ENCODE measurements around the gene UBE3B. TPM values are rescaled to one million over a fixed set of nuclear protein-coding genes. Genes with fewer than 3 reads are reported as not detected.

The UBE3B gene
- total RNA-seq, 1 experiment from 2014 or later = 29.3 TPM

DNA sequence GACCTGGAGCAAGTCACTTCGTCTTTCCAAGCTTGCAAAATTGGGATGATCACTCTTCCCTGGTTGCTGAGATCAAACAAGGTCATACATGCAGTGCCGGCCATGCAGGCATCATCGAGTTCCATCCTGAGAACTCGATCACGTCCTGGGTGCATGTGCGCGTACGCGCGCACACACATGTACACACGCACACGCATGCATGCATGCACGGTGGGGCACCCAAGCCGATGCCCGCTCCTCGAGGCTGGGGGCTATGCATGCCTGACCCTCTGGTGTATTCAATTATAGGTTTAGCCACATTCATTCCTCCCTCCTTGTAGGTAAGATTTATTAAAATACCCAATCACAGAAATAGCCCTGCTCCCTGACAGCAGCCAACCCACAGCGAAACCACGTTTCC, 69.9 kb downstream of the UBE3B start:
- Mint-ChIP-seq H3K36me3 (no peaks in the 10 kb centered on the region), H3K27me3 (ENCODE audit: low read depth) (no peaks in the 10 kb centered on the region; the same call in 1 of the 2 replicates), H3K4me3 (no peak overlapping the region), H3K27ac (no peak overlapping the region), H3K4me1 (no peaks in the 10 kb centered on the region), H3K9me3 (no peaks in the 10 kb centered on the region)
- no peak for DNase-seq (ENCODE audit: low spot score)
- ATAC-seq = no peak
- TF ChIP-seq, protein P1, sequence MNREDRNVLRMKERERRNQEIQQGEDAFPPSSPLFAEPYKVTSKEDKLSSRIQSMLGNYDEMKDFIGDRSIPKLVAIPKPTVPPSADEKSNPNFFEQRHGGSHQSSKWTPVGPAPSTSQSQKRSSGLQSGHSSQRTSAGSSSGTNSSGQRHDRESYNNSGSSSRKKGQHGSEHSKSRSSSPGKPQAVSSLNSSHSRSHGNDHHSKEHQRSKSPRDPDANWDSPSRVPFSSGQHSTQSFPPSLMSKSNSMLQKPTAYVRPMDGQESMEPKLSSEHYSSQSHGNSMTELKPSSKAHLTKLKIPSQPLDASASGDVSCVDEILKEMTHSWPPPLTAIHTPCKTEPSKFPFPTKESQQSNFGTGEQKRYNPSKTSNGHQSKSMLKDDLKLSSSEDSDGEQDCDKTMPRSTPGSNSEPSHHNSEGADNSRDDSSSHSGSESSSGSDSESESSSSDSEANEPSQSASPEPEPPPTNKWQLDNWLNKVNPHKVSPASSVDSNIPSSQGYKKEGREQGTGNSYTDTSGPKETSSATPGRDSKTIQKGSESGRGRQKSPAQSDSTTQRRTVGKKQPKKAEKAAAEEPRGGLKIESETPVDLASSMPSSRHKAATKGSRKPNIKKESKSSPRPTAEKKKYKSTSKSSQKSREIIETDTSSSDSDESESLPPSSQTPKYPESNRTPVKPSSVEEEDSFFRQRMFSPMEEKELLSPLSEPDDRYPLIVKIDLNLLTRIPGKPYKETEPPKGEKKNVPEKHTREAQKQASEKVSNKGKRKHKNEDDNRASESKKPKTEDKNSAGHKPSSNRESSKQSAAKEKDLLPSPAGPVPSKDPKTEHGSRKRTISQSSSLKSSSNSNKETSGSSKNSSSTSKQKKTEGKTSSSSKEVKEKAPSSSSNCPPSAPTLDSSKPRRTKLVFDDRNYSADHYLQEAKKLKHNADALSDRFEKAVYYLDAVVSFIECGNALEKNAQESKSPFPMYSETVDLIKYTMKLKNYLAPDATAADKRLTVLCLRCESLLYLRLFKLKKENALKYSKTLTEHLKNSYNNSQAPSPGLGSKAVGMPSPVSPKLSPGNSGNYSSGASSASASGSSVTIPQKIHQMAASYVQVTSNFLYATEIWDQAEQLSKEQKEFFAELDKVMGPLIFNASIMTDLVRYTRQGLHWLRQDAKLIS (CRISPR knock-in tag; IDR thresholded peaks at IDR 0.05; ENCODE audit: borderline replicate concordance) = no peak
- TF ChIP-seq, protein P2, sequence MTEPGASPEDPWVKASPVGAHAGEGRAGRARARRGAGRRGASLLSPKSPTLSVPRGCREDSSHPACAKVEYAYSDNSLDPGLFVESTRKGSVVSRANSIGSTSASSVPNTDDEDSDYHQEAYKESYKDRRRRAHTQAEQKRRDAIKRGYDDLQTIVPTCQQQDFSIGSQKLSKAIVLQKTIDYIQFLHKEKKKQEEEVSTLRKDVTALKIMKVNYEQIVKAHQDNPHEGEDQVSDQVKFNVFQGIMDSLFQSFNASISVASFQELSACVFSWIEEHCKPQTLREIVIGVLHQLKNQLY (CRISPR knock-in tag; IDR thresholded peaks at IDR 0.05) = no peak
- TF ChIP-seq PRRX2 (CRISPR knock-in tag; IDR thresholded peaks at IDR 0.05) = no peak
- TF ChIP-seq, protein P3, sequence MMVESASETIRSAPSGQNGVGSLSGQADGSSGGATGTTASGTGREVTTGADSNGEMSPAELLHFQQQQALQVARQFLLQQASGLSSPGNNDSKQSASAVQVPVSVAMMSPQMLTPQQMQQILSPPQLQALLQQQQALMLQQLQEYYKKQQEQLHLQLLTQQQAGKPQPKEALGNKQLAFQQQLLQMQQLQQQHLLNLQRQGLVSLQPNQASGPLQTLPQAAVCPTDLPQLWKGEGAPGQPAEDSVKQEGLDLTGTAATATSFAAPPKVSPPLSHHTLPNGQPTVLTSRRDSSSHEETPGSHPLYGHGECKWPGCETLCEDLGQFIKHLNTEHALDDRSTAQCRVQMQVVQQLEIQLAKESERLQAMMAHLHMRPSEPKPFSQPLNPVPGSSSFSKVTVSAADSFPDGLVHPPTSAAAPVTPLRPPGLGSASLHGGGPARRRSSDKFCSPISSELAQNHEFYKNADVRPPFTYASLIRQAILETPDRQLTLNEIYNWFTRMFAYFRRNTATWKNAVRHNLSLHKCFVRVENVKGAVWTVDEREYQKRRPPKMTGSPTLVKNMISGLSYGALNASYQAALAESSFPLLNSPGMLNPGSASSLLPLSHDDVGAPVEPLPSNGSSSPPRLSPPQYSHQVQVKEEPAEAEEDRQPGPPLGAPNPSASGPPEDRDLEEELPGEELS (CRISPR knock-in tag; IDR thresholded peaks at IDR 0.05) = no peak
- POLR2A ChIA-PET = no interaction called here
- CTCF ChIA-PET = no interaction called here

DNA sequence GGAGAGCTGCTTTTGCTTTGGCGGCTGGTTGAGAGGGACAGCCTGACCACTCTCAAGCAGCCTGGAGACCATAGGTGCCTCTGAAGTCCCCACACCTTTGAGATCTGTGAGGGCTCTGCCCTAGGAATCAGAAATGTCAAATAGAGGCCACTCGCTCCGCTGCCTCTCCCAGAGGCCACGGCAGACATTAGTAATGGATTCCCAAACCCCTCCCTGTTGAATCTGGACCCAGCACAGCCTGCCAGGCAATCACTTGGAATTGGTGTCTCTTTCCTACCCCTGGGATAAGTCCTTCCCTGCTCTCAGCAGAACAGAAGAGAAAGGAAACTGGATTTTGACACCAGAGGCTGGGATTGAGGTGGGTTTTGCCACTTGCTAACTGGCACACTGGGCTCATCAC, 70.8 kb downstream of the UBE3B start:
- POLR2A ChIA-PET = no interaction called here
- no peaks in the 10 kb centered on the region for H3K9me3 Mint-ChIP-seq
- no peak for DNase-seq (ENCODE audit: low spot score)
- H3K27me3 Mint-ChIP-seq (ENCODE audit: low read depth) = no peaks in the 10 kb centered on the region; the same call in 1 of the 2 replicates
- no peak for ATAC-seq
- TF ChIP-seq NFATC4 (CRISPR knock-in tag; IDR thresholded peaks at IDR 0.05) (no peak), PRRX2 (CRISPR knock-in tag; IDR thresholded peaks at IDR 0.05) (no peak), NR2C2 (CRISPR knock-in tag; IDR thresholded peaks at IDR 0.05) (no peak), CBFB (CRISPR knock-in tag; IDR thresholded peaks at IDR 0.05; ENCODE audit: low read depth) (no peak), TEAD4 (CRISPR knock-in tag; IDR thresholded peaks at IDR 0.05) (no peak), ZNF317 (CRISPR knock-in tag; IDR thresholded peaks at IDR 0.05; ENCODE audit: borderline replicate concordance, low read depth) (no peak), TP53 (CRISPR knock-in tag; IDR thresholded peaks at IDR 0.05) (no peak), EMX1 (CRISPR knock-in tag; IDR thresholded peaks at IDR 0.05) (no peak)
- TF ChIP-seq, protein P4, sequence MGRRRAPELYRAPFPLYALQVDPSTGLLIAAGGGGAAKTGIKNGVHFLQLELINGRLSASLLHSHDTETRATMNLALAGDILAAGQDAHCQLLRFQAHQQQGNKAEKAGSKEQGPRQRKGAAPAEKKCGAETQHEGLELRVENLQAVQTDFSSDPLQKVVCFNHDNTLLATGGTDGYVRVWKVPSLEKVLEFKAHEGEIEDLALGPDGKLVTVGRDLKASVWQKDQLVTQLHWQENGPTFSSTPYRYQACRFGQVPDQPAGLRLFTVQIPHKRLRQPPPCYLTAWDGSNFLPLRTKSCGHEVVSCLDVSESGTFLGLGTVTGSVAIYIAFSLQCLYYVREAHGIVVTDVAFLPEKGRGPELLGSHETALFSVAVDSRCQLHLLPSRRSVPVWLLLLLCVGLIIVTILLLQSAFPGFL (CRISPR knock-in tag; IDR thresholded peaks at IDR 0.05; ENCODE audit: borderline replicate concordance) = no peak
- TF ChIP-seq, protein P5, sequence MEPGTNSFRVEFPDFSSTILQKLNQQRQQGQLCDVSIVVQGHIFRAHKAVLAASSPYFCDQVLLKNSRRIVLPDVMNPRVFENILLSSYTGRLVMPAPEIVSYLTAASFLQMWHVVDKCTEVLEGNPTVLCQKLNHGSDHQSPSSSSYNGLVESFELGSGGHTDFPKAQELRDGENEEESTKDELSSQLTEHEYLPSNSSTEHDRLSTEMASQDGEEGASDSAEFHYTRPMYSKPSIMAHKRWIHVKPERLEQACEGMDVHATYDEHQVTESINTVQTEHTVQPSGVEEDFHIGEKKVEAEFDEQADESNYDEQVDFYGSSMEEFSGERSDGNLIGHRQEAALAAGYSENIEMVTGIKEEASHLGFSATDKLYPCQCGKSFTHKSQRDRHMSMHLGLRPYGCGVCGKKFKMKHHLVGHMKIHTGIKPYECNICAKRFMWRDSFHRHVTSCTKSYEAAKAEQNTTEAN (CRISPR knock-in tag; IDR thresholded peaks at IDR 0.05) = no peak
- TF ChIP-seq, protein P6, sequence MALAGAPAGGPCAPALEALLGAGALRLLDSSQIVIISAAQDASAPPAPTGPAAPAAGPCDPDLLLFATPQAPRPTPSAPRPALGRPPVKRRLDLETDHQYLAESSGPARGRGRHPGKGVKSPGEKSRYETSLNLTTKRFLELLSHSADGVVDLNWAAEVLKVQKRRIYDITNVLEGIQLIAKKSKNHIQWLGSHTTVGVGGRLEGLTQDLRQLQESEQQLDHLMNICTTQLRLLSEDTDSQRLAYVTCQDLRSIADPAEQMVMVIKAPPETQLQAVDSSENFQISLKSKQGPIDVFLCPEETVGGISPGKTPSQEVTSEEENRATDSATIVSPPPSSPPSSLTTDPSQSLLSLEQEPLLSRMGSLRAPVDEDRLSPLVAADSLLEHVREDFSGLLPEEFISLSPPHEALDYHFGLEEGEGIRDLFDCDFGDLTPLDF (CRISPR knock-in tag; IDR thresholded peaks at IDR 0.05) = no peak
- TF ChIP-seq, protein P7, sequence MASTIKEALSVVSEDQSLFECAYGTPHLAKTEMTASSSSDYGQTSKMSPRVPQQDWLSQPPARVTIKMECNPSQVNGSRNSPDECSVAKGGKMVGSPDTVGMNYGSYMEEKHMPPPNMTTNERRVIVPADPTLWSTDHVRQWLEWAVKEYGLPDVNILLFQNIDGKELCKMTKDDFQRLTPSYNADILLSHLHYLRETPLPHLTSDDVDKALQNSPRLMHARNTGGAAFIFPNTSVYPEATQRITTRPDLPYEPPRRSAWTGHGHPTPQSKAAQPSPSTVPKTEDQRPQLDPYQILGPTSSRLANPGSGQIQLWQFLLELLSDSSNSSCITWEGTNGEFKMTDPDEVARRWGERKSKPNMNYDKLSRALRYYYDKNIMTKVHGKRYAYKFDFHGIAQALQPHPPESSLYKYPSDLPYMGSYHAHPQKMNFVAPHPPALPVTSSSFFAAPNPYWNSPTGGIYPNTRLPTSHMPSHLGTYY (CRISPR knock-in tag; IDR thresholded peaks at IDR 0.05) = no peak
- no peaks in the 10 kb centered on the region for H3K4me1 Mint-ChIP-seq
- no peak overlapping the region for H3K27ac Mint-ChIP-seq
- CTCF ChIA-PET = interaction anchor here (1.1 kb wide), 1 partner anchor 258 kb away, joined by 4 read pairs; no protein-coding TSS in a partner anchor
- H3K4me3 Mint-ChIP-seq = no peak overlapping the region
- no peaks in the 10 kb centered on the region for H3K36me3 Mint-ChIP-seq
